Astrocyte of the spinal cord (primary cell): ENCODE results near the gene PLEKHG2.

Source experiments
- DNase-seq: peaks from one replicate; pipeline ENCODE4 v3.0.0; 2011; ENCODE audit warnings: low read depth, low spot score
- H3K4me3 ChIP-seq: 2 replicates; pipeline ENCODE4 v1.5.1; 2011; ENCODE audit warnings: low read depth, mild to moderate bottlenecking, low read length, moderate library complexity
- CTCF ChIP-seq: IDR thresholded peaks from 2 replicates; pipeline ENCODE4 v1.5.1; 2012; ENCODE audit warnings: low read depth, mild to moderate bottlenecking, low read length, inconsistent platforms
- in situ Hi-C: cut with HindIII; loops from 2 replicates; pipeline ENCODE4 v1.10.0; 2017; ENCODE audit warnings: low sequenced_read_pairs

Gene PLEKHG2

GRCh38 chr19:39398297-39398864, 14.1 kb upstream of the PLEKHG2 start:
- DNase-seq, result peak; percentile 80
- no peak overlapping the region for H3K4me3 ChIP-seq
- in situ Hi-C loops, result no loop called here
- no peak for TF ChIP-seq CTCF

GRCh38 chr19:39399668-39400050, 12.8 kb upstream of the PLEKHG2 start:
- DNase-seq, result no peak
- in situ Hi-C loops, result no loop called here
- H3K4me3 ChIP-seq, result no peak overlapping the region
- no peak for TF ChIP-seq CTCF

- no peak overlapping the region for H3K4me3 ChIP-seq
- DNase-seq, result no peak
- no peak for TF ChIP-seq CTCF
- in situ Hi-C loops, result no loop called here
Observed at GRCh38 chr19:39400061-39400460, 12.4 kb upstream of the PLEKHG2 start.

- no peak for TF ChIP-seq CTCF
- H3K4me3 ChIP-seq, result no peak overlapping the region
- in situ Hi-C loops, result no loop called here
- DNase-seq, result no peak
Observed at GRCh38 chr19:39401070-39401548, 11.4 kb upstream of the PLEKHG2 start.

GRCh38 chr19:39401549-39402345, 10.7 kb upstream of the PLEKHG2 start:
- in situ Hi-C loops, result no loop called here
- H3K4me3 ChIP-seq, result peak overlapping the region; percentile 12
- peak; percentile 74 for DNase-seq
- no peak for TF ChIP-seq CTCF

- peak; percentile 86 for DNase-seq
- TF ChIP-seq CTCF, result no peak
- peak overlapping the region; percentile 32 for H3K4me3 ChIP-seq
Observed at GRCh38 chr19:39402346-39403300, 9.8 kb upstream of the PLEKHG2 start.

More at GRCh38 chr19:39402346-39403300, 9.8 kb upstream of the PLEKHG2 start:
- in situ Hi-C loops, result no loop called here
